ENCODE measurements around the gene KCTD15.

DNA sequence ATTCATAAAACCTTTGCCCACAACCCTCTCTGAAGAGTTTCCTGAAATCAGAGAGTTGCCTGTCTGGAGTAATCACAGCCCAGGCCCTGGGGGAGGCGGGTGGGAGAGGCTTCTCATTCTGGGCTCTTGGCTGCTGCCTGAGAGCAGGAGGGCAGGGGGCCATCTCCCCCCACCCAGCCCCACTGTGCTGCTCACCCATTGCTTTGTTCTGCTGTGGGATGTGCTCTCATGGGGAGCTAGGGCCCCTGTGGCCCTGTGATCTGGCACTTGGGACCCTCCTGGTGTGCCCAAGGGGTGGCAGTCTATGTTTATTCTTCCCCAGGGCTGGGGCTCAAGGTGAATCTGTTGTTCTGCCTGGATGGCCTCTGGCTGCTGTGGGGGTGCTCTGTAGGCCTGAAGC is 6.1 kb downstream of the KCTD15 start:
- TF ChIP-seq ZNF384 (IDR thresholded peaks at IDR 0.05; ENCODE audit: borderline replicate concordance, low read depth, low read length) (no peak), BHLHE40 (IDR thresholded peaks at IDR 0.05; ENCODE audit: borderline replicate concordance in 1 of 2, low read depth in 2 of 2, low read length in 1 of 2) (no peak), REST (IDR thresholded peaks at IDR 0.05; ENCODE audit: low read depth, low read length) (no peak), EZH2 (IDR thresholded peaks at IDR 0.05; ENCODE audit: borderline replicate concordance, control insufficient read depth, low read depth, low read length) (no peak), RFX5 (IDR thresholded peaks at IDR 0.05; ENCODE audit: low read depth, low read length) (no peak), HDAC6 (IDR thresholded peaks at IDR 0.05; ENCODE audit: unreplicated experiment) (no peak), PKNOX1 (IDR thresholded peaks at IDR 0.05) (no peak), EED (IDR thresholded peaks at IDR 0.05; ENCODE audit: low read depth) (no peak), EP300 (IDR thresholded peaks at IDR 0.05; ENCODE audit: borderline replicate concordance in 1 of 2, control insufficient read depth in 1 of 2, low read depth in 2 of 2, low read length in 2 of 2) (no peak), SMC3 (IDR thresholded peaks at IDR 0.05; ENCODE audit: borderline replicate concordance, low read length) (no peak), CEBPB (IDR thresholded peaks at IDR 0.05; ENCODE audit: borderline replicate concordance in 1 of 2, low read depth in 2 of 2, low read length in 2 of 2) (no peak), SMAD1 (IDR thresholded peaks at IDR 0.05; ENCODE audit: low read depth, partially characterized antibody) (no peak), MXI1 (IDR thresholded peaks at IDR 0.05; ENCODE audit: low read depth, low read length) (no peak)
- TF ChIP-seq, protein P1, sequence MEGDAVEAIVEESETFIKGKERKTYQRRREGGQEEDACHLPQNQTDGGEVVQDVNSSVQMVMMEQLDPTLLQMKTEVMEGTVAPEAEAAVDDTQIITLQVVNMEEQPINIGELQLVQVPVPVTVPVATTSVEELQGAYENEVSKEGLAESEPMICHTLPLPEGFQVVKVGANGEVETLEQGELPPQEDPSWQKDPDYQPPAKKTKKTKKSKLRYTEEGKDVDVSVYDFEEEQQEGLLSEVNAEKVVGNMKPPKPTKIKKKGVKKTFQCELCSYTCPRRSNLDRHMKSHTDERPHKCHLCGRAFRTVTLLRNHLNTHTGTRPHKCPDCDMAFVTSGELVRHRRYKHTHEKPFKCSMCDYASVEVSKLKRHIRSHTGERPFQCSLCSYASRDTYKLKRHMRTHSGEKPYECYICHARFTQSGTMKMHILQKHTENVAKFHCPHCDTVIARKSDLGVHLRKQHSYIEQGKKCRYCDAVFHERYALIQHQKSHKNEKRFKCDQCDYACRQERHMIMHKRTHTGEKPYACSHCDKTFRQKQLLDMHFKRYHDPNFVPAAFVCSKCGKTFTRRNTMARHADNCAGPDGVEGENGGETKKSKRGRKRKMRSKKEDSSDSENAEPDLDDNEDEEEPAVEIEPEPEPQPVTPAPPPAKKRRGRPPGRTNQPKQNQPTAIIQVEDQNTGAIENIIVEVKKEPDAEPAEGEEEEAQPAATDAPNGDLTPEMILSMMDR (IDR thresholded peaks at IDR 0.05 in 2 of 3, conservative IDR thresholded peaks at IDR 0.05 in 1 of 3; ENCODE audit: control insufficient read depth in 2 of 3, extremely low read depth in 1 of 3, insufficient read depth in 1 of 3, low read depth in 3 of 3, low read length in 3 of 3), result no peak

Data from GM12878 (cell line).